ENCODE data around the gene SPEN. TPM values are rescaled to one million over a fixed set of nuclear protein-coding genes. Genes with fewer than 3 reads are reported as not detected.

The SPEN gene
- total and polyA plus RNA-seq, 2 of the 13 experiments (the other 11 are each of a cell fraction or from before 2014, with no cell fraction given), result 4.8 to 14.0 TPM

GRCh38 chr1:15975805-15976680, 128.5 kb downstream of the SPEN start, which contains the start of gene ZBTB17 (continued):
- TF ChIP-seq ZHX2 (IDR thresholded peaks at IDR 0.05; ENCODE audit: low read depth) (peak; percentile 88), ZHX2 (CRISPR knock-in tag; IDR thresholded peaks at IDR 0.05; ENCODE audit: borderline replicate concordance) (no peak), SAP130 (CRISPR knock-in tag; IDR thresholded peaks at IDR 0.05; ENCODE audit: low read depth) (peak; percentile 87), SALL1 (CRISPR knock-in tag; IDR thresholded peaks at IDR 0.05) (peak; percentile 81), PAWR (CRISPR knock-in tag; IDR thresholded peaks at IDR 0.05; ENCODE audit: borderline replicate concordance) (no peak), HOXA3 (CRISPR knock-in tag; IDR thresholded peaks at IDR 0.05) (peak; percentile 97), ZBTB7B (CRISPR knock-in tag; IDR thresholded peaks at IDR 0.05) (no peak; the same call in 1 of the 2 replicates), GABPA (IDR thresholded peaks at IDR 0.05; ENCODE audit: low read depth, low read length) (peak; percentile 82), GABPA (CRISPR knock-in tag; IDR thresholded peaks at IDR 0.05; ENCODE audit: low read depth) (peak; percentile 94), ZNF547 (CRISPR knock-in tag; IDR thresholded peaks at IDR 0.05) (no peak), ZSCAN9 (CRISPR knock-in tag; IDR thresholded peaks at IDR 0.05; ENCODE audit: borderline replicate concordance) (no peak; the same call in 1 of the 2 replicates), LBX2 (CRISPR knock-in tag; IDR thresholded peaks at IDR 0.05; ENCODE audit: borderline replicate concordance) (no peak), KLF11 (CRISPR knock-in tag; IDR thresholded peaks at IDR 0.05) (no peak), MEIS2 (CRISPR knock-in tag; IDR thresholded peaks at IDR 0.05) (no peak), BATF2 (CRISPR knock-in tag; IDR thresholded peaks at IDR 0.05) (no peak), THAP9 (CRISPR knock-in tag; IDR thresholded peaks at IDR 0.05; ENCODE audit: borderline replicate concordance) (0 out of 2 replicates have a peak, but pooled peaks have one; percentile 76), MAFF (IDR thresholded peaks at IDR 0.05; ENCODE audit: low read depth, low read length) (no peak), ZNF749 (CRISPR knock-in tag; IDR thresholded peaks at IDR 0.05; ENCODE audit: borderline replicate concordance) (no peak), DRAP1 (CRISPR knock-in tag; IDR thresholded peaks at IDR 0.05) (peak; percentile 36; the same call in 1 of the 2 replicates), GATA4 (IDR thresholded peaks at IDR 0.05; ENCODE audit: borderline replicate concordance, low read depth) (no peak; the same call in 1 of the 2 replicates)
